ENCODE measurements around the gene MILR1.
"Not testable (repeated sequence)": the region's sequence is repeated elsewhere in the genome, so short reads cannot be mapped to it uniquely, and the experiment has no call there.

The MILR1 gene

DNA sequence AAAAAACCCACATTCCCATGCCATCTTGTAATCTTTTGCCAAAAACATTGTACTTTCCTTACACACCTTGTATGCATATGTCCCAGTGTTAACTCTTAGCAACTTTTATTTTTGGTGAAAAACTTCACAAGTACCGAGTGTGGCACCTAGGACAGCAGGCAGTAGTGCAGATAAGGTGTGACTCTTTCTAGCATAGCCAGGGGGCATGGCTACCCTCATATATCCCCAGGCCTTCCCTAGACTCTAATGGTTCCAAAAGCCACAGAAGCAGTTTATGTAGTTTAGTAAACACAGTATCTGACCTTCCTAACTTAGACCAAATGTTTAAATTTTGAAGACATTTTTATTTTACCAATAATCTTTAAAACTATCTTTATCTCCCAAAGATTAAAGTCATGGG, 20.5 kb upstream of the MILR1 start:
- DNase-seq = no peak

DNA sequence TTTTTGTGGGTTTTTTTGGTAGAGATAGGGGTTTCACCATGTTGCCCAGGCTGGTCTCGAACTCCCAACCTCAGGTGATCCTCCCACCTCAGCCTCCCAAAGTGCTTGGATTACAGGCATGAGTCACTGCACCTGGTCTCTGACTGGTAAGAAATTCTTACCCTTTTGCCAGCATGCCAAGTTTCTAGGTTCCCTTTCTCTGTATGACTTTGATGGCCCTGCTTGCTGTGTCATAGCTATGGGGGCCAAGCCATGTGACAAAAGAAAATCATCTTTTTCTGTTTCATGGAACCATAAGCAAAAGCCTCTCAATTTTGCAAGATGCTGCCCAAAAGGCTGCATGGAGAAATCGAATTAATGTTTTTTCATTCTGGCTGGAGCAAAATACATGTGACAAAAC, 18.9 kb upstream of the MILR1 start:
- DNase-seq = not testable (repeated sequence)

DNA sequence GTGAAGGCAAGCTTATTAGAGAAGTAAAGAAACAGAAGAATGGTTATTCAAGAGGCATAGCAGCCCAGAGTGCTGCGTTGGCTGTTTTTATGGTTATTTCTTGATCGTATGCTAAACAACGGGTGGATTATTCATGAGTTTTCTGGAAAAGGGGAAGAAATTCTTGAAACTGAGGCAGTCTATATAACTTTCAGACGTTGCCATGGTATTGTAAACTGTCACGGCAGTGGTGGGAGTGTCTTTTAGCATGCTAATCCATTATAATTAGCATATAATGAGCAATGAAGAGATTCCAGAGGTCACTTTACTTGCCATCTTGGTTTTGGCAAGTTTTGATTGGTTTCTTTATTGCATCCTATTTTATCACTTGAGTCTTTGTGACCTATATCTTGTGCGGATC, 17.4 kb upstream of the MILR1 start:
- no peak for DNase-seq

DNA sequence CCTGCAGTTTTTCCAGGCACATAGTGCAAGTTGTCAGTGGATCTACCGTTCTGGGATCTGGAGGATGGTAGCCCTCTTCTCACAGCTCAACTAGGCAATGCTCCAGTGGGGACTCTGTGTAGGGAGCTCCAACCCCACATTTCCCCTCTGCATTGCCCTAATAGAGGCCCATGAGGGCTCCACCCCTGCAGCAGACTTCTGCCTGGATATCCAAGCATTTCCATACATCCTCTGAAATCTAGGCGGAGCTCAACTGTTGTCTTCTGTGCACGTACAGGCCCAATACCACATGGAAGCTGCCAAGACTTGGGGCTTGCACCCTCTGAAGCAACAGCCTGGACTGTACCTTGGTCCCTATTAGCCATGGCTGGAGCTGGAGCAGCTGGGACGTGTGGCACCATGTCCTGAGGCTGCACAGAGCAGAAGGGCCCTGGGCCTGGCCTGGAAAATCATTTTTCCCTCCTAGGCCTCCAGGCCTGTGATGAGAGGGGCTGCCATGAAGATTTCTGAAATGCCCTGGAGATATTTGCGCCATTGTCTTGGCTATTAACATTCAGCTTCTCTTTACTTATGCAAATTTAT, 10.9 kb upstream of the MILR1 start:
- DNase-seq = no peak

DNA sequence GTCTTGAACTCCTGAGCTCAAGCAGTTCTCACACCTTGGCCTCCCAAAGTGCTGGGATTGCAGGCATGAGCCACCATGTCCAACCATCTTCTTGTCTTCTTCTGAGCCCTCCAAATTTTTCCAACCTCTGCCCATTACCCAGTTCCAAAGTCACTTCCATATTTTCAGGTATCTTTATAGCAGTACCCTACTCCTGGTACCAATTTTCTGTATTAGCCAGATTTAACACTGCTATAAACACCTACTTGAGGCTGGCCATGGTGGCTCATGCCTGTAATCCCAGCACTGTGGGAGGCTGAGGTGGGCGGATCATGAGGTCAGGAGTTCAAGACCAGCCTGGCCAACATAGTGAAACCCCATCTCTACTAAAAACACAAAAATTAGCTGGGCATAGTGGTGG, 9.4 kb upstream of the MILR1 start:
- not testable (repeated sequence) for DNase-seq

DNA sequence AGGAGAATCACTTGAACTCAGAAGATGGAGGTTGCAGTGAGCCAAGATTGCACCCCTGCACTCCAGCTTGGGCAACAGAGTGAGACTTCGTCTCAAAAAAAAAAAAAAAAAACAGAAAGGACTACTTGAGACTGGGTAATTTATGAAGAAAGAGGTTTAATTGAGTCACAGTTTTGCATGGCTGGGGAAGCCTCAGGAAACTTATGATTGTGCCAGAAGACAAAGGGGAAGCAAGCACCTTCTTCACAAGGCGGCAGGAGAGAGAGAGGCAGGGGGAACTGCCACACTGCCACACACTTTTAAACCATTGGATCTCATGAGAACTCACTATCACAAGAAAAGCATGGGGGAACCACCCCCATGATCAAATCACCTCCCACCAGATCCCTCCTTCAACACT, 9.0 kb upstream of the MILR1 start:
- no peak for DNase-seq

DNA sequence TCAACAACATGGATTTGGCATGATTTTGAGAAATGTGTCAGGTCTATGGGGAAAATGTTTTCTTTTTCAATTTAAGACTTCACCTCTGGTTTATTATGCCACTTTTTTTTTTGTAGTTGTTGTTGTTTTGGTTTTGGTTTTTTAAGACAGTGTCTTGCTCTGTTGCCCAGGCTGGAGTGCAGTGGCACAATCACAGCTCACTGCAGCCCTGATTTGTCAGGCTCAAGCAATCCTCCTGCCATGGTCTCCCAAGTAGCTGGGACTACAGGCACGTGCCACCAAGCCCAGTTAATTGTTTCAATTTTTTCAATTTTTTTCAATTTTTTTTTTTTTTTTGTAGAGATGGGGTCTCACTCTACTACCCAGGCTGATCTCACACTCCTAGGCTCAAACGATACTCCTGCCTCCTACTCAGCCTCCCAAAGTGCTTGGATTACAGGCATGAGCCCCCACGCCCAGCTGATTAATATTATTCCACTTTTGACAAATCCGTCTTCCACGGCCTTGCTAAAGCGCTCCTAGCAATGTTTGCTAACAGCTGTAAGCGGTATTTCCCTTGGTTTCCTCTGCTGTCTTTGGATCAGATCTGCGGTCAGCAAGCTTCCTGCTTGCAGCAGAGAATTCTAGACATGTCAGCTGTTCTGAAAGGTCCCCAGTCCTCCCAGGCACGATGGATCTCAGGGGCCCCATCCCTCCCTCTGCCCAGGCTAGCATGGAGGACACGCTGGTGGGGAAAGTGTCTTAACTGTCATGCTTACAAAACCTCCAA, 7.0 kb upstream of the MILR1 start:
- no peak for DNase-seq

DNA sequence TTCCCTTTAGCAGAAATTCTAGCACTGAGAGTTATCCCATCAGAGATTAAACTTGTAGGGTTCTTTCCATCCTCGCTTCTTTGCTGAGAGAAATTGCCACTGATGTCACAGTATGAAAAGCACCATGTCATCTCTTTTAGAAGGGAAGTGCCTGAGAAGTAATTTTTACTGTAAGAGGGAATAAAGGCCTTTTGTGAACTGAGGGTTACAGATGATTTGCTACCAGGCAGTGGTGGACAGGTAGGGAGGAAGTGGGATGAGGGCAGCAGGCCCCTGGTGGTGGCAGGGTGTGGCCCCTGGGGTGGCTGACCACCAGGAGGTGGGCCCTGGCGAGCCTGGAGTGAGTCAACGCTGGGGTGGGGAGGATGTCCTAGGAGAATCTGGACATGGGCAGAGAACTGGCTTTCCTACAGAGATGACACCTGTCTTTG, 6.4 kb upstream of the MILR1 start:
- DNase-seq = no peak

DNA sequence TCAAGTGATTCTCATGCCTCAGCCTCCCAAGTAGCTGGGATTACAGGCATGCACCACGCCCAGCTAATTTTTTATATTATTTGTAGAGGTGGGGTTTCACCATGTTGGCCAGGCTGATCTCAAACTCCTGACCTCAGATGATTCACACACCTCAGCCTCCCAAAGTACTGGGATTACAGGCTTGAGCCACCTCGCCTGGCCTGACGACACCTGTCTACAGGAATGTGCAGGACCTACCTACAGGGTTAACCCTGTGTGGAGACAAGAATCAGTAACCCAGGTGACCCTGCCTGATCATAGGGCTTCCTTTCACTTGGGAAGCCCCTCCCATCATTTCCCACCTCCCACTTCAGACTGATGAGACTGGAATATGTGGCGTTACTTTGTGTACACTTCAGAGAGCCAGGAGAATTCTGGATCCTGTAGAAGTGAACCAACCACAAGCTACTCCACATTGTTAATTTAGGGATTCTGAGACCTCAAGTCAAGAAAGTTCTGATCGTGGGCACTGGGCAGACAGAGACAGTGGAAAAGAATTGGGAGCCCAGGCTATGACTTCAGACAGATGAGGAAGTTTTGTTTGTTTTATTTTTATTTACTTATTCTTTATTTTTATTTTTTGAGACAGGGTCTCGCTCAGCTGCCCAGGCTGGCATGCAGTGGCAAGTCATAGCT, 5.7 kb upstream of the MILR1 start:
- DNase-seq = no peak

DNA sequence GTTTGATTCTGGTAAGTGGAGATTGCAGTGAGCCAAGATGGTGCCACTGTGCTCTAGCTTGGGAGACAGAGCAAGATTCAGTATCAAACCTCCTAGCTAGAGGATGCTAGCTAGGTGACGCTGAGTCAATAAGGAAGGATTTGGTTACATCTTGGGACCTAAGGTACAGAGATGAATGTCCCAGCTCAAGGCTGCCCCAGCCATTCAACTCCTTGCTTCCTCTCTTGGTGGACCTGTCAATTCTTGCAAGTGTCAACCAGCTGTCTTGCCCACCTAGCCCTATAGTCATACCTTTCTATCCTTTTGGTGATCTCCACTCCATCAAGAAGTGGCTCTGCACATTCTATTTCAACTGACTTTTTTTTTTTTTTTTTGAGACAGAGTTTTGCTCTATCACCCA, 1.4 kb upstream of the MILR1 start:
- DNase-seq = no peak

DNA sequence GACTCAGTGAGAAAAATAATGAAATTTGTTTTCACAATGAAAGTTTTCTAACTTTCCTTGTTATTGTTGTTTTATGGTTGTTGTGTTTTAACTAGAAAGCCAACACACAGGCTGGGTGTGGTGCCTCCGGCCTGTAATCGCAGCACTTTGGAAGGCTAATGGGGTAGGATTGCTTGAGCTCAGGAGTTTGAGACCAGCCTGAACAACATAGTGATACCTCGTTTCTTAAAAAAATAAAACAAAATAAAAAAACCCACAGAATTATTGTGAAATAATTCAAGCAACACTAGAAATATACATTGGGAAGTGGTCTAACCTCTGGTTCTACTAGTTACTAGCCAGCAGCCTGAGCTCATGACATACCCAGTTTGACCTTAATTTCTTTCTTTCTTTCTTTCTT, 630 bp downstream of the MILR1 start:
- no peak for DNase-seq

DNA sequence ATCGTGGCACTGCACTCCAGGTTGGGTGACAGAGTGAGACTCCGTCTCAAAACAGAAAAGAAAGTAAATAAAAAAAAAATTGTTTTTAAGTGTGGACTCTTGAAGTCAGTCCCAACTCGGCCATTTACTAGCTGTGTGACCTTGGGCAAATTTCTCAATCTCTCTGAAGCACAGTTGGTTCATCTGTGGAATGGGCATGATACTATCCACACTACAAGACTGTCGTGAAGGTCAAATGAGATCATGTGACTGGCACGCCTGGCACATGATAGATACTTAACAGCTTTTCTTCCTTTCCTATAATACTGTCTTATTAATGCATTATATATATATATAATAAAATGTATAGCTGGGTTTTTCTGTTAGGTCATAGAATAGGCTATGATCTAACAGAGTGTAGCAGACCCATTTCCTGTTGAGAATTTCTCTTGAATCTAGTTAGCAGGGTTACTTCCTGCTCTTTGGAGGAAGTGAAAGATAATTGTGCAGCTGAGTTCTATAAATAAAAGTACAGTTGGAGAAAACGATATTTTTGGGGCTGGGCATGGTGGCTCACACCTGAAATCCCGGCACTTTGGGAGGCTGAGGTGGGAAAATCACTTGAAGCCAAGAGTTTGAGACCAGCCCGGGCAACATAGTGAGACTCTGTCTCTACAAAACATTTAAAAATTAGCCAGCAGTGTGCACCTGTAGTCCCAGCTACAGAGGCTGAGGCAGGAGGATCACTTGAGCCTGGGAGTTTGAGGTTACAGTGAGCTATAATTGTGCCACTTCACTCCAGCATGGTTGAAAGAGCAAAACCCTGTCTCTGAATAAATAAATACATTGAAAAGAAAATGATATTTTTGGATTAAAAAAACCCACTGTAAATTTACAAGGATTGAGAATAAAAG, 7.3 kb downstream of the MILR1 start:
- no peak for DNase-seq

DNA sequence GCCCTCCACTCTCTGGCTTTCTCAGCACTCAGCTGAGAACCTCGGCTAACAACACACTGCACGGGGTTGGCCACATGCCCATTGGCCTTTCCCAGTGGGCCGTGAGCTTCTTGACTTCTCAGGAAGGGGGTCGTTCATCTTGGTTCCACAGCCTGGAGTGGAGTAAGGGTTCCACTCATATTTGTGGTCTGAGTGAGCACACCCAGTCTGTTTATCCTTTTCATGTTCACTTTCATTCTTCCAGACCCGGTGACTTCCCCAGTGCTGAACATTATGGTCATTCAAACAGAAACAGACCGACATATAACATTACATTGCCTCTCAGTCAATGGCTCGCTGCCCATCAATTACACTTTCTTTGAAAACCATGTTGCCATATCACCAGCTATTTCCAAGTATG, 8.2 kb downstream of the MILR1 start:
- no peak for DNase-seq

DNA sequence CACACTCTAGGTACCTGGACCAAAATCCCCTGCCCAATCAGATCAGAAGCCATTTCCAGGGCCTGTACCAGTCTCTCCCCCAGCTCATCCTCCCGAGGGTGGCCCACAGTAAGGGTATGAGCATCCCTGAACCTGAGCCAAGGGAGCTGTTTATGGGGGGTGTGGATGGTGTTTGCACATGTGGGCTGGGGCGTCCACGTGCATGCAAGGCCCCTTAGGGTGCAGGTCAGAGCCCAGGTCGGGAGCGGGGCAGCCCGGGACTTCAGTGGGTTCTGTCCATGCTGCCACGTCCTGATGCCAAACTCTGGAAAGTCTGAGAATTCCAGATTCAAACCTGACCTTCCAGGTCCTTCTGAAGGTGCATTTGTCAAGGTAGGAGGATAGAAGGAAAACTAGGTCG, 9.8 kb downstream of the MILR1 start:
- no peak for DNase-seq

DNA sequence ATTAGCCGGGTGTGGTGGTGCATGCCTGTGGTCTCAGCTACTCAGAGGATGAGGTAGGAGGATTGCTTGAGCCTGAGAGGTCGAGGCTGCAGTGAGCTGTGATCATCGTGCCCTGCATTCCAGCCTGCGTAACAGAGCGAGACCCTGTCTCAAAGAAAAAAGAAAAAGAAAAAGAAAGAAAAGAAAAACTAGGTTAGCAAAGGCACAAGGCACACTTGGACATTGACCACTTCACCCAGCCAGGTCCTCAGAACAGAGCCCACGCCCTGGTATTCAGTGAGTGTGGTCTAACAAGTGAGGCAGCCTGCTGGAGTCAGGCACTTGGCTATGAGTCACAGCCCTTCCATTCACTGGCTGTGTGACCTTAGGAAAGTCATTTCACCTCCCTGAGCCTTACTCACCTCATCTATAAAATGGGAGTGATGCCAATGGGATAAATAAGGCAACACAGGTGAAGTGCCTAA, 10.4 kb downstream of the MILR1 start:
- no peak for DNase-seq

DNA sequence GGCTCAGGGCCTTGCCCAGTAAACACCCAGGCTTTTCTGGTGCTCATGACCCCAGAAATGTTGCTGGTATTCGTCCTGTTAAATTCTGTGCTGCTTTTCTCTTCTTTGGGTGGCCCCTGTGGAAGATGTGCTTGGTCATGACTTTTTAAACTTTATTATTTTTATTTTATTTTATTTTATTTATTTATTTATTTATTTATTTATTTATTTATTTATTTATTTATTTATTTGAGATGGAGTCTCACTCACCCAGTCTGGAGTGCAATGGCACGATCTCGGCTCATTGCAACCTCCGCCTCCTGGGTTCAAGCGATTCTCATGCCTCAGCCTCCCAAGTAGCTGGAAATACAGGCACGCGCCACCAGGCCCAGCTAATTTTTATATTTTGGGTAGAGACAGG, 10.9 kb downstream of the MILR1 start:
- DNase-seq = not testable (repeated sequence)

DNA sequence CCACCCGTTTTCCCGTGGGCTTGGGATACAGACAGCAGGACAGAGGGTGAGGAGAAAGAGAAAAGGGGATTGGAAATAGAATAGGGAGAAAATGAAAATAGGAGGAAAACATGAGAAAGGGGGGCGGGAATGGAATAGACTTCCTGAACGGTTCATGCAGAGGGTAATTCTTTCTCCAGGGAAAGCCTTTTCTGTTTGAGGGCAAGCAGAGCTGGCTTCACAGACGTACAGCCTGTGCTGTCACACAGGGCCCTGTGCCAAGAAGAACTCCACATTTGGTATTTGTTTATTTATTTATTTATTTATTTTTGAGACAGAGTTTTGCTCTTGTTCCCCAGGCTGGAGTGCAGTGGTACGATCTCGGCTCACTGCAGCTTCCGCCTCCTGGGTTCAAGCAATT, 12.0 kb downstream of the MILR1 start:
- DNase-seq = no peak

DNA sequence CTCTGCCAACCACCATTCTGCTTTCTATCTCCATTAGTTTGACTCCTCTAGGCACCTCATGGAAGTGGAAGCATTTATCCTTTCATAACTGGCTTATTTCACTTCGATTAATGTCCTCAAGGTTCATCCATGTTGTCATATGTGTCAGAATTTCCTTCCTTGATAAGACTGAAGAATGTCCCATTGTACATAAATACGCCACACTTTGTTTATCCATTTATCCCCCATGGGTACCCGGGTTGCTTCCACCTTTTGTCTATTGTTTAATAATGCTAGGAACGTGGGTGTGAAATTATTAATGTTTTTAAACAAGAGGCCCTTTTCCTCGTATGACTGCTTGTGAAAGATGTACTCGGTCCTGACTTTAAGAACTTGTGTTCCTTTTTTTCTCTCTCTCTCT, 12.9 kb downstream of the MILR1 start:
- DNase-seq = no peak

DNA sequence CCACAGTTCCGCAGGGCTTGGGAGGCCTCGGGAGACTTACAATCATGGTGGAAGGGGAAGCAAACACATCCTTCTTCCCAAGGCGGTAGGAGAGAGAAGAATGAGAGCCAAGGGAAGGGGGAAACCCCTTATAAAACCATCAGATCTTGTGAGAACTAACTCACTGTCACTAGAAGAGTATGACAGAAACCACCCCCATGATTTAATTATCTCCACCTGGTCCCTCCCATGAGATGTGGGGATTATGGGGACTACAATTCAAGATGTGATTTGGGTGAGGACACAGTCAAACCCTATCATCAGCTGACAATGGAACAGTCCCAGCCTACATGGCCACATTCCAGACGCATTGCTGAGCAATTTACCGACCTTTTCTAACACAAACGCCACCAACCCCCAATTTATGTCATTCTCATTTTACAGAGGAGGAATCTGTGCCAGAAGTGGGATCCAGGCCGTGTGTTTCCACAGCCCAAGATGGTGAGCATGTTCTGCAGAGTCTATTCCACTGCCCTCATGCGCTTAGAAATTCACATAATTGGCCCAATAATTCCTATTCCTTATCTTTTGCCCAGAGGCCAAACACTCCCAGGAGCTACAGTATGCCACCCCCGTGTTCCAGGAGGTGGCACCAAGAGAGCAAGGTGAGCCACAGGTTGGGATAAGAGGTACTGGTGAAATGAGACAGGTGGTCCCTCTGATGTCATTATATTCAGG, 17.3 kb downstream of the MILR1 start:
- no peak for DNase-seq

DNA sequence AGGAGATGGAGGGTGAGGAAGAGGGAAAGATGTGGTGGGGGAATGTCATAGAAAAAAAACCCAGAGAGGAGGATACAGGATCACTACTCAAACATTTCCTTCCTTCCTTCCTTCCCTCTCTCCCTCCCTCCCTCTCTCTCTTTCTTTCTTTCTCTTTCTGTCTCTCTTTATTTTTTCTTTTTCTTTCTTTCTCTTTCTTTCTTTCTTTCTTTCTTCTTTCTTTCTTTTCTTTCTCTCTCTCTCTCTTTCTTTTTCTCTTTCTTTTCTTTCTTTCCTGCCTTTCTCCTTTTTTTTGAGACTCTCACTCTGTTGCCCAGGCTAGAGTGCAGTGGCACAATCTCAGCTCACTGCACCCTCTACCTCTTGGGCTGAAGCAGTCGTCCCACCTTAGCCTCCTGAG, 17.9 kb downstream of the MILR1 start:
- not testable (repeated sequence) for DNase-seq

DNA sequence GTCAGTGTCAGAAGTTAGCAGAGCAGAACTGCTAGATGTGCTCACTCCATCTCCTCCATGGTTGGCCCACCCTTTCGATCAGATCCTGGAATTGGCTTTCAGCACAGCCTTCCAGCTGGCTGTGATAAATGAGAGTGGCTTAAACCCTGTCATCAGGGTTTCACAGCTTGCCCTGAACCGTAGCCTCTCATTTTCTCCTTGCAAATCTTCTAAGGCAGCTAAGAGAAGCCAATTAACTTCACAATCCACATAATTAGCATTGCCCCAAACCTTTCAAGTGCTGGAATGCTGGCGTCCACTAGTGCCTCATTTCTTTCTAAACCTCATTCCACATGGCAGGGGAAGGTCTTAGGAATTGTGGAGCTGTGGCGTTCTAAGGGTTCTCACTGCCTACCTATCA, 21.7 kb downstream of the MILR1 start:
- no peak for DNase-seq

DNA sequence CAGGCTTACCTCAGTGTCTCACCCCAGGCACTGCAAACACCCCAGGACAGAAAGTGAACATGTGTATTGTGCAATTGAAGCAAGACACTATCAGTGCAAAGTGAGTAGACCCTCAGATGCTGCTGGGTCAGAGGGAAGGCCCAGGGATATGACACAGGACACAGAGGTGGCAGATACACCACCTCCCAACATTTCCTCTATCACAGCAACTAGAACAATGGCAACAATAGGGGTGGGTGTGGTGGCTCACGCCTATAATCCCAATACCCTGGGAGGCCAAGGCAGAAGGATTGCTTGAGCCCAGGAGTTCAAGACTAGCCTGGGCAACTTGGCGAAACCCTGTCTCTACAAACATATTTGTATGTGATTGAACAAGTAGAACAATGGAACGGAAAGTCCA, 22.5 kb downstream of the MILR1 start:
- no peak for DNase-seq

DNA sequence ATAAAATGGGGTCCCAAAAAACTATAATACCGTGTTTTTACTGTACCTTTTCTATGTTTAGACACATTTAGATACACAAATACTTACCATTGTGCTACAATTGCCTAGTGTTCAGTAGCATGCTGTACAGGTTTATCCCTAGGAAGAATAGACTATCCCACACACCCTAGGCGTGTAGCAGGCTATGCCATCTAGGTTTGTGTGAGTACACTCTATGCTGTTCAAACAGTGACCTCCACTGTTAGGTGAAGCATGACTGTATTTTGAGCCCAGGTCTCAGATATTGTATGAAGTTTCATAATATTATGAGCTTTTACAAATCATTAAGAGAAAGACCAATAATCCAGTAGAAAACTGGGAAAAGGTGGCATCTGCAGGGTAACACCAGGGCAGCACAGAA, 23.6 kb downstream of the MILR1 start:
- DNase-seq = no peak
